Measurements from ENCODE around the gene AEBP1.

The AEBP1 gene

GRCh38 chr7:44097064-44097932, 6.8 kb upstream of the AEBP1 start:
- H3K36me3 ChIP-seq (ENCODE audit: control insufficient read depth, insufficient read depth, low read length): no peaks in the 10 kb centered on the region
- H3K27me3 ChIP-seq (ENCODE audit: control insufficient read depth, insufficient read depth, low read length): no peaks in the 10 kb centered on the region
- no peak overlapping the region for H3K4me3 ChIP-seq (ENCODE audit: low read length)
- no peak overlapping the region for H3K27ac ChIP-seq (ENCODE audit: low read depth, low read length)
- no peaks in the 10 kb centered on the region for H3K4me1 ChIP-seq (ENCODE audit: control insufficient read depth, insufficient read depth, low read length)
- H3K9ac ChIP-seq (ENCODE audit: low read length): no peak overlapping the region

GRCh38 chr7:44098092-44099068, 5.8 kb upstream of the AEBP1 start:
- H3K4me3 ChIP-seq (ENCODE audit: low read length): no peak overlapping the region
- H3K36me3 ChIP-seq (ENCODE audit: control insufficient read depth, insufficient read depth, low read length): no peaks in the 10 kb centered on the region
- H3K27ac ChIP-seq (ENCODE audit: low read depth, low read length): no peak overlapping the region
- H3K27me3 ChIP-seq (ENCODE audit: control insufficient read depth, insufficient read depth, low read length): no peaks in the 10 kb centered on the region
- no peak overlapping the region for H3K9ac ChIP-seq (ENCODE audit: low read length)
- H3K4me1 ChIP-seq (ENCODE audit: control insufficient read depth, insufficient read depth, low read length): no peaks in the 10 kb centered on the region

- H3K27me3 ChIP-seq (ENCODE audit: control insufficient read depth, insufficient read depth, low read length): peaks cover 4% of the 10 kb centered on the region
- no peak overlapping the region for H3K9ac ChIP-seq (ENCODE audit: low read length)
- H3K36me3 ChIP-seq (ENCODE audit: control insufficient read depth, insufficient read depth, low read length): no peaks in the 10 kb centered on the region
- no peaks in the 10 kb centered on the region for H3K4me1 ChIP-seq (ENCODE audit: control insufficient read depth, insufficient read depth, low read length)
- no peak overlapping the region for H3K27ac ChIP-seq (ENCODE audit: low read depth, low read length)
- no peak overlapping the region for H3K4me3 ChIP-seq (ENCODE audit: low read length)
These were observed 4.5 kb upstream of the AEBP1 start for GRCh38 chr7:44099669-44100068.

GRCh38 chr7:44100458-44101302, 3.5 kb upstream of the AEBP1 start:
- peaks cover 4% of the 10 kb centered on the region for H3K4me1 ChIP-seq (ENCODE audit: control insufficient read depth, insufficient read depth, low read length)
- peaks cover 4% of the 10 kb centered on the region for H3K27me3 ChIP-seq (ENCODE audit: control insufficient read depth, insufficient read depth, low read length)
- H3K27ac ChIP-seq (ENCODE audit: low read depth, low read length): peak overlapping the region; percentile 64
- no peak overlapping the region for H3K4me3 ChIP-seq (ENCODE audit: low read length)
- no peak overlapping the region for H3K9ac ChIP-seq (ENCODE audit: low read length)
- H3K36me3 ChIP-seq (ENCODE audit: control insufficient read depth, insufficient read depth, low read length): no peaks in the 10 kb centered on the region

DNA sequence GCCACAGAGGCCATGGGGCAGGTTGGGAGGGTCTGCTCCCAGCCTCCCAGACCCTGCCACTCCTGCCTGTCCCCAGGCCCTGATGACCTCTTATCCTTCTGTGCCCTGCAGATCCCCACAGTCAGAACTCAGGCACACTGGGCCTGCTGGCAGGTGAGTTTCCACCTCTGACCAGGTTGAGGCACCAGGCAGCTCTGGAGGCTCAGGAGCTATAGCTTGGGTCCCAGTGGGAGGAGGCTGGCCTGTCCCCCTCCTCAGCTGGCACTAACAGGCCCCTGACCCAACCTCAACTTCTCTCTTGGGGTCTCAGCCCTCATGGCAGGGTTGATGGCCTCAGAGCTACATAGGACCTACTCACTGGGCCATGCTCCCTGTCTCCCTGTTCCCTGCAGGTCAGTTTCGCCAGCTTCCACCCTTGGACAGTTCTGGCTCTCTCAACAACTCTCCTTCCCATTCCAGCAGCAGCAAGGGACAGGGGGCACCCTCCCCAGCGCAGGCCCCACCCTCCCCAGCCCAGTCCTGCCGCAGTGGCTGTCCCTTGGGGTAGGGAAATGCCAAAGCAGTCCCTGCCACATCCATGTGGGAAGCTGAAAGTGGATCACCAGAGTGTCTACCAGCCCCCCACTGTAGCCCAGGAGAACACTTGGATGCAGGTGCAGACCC, 2.7 kb upstream of the AEBP1 start:
- H3K36me3 ChIP-seq (ENCODE audit: control insufficient read depth, insufficient read depth, low read length): no peaks in the 10 kb centered on the region
- H3K4me1 ChIP-seq (ENCODE audit: control insufficient read depth, insufficient read depth, low read length): peaks cover 4% of the 10 kb centered on the region
- peak overlapping the region; percentile 21 for H3K27ac ChIP-seq (ENCODE audit: low read depth, low read length)
- H3K27me3 ChIP-seq (ENCODE audit: control insufficient read depth, insufficient read depth, low read length): peaks cover 4% of the 10 kb centered on the region
- H3K4me3 ChIP-seq (ENCODE audit: low read length): no peak overlapping the region
- H3K9ac ChIP-seq (ENCODE audit: low read length): no peak overlapping the region

DNA sequence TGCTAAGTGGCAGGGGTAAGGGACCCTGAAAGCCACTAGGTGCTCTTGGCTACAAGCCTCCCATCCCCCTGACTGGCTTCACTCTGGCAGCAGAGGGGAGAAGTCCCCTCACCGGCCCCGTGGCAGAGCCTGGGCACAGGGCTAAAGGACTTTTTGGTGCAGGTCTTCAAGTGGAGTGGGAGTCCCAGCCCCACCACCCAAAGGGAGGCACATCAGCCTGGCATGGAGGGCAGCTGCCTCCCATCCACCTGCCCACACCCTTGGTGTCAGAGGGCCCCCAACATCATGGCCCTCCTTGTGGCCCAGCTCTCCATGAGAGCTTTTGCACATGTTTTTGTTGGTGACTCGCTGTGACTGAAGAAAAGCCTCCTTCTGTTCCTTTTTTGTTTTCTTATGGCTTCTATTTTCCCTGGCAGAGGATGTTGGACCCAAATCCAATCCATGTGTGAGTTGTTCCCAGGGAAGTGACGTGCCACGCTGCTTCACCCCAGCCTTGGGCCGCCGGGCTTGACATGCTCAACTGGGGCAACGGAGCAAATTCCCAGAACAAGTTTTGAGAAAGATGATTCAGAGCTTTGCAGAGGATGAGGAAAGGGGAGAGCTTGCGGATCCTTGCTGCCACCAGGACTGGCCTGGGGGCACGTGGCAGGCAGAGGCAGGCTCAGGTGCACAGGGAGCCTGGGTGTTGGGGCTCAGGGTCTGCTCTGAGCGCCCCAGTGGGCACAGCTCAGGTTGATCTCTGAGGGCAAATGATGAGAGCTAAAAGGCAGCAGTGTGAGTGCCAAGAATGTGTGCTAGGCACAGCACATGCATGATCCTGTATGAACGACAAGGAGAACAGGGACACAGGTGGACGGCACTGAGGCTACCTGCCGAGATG, 1.9 kb upstream of the AEBP1 start:
- Histone ChIP-seq H3K4me1 (ENCODE audit: control insufficient read depth, insufficient read depth, low read length) (peaks cover 4% of the 10 kb centered on the region), H3K36me3 (ENCODE audit: control insufficient read depth, insufficient read depth, low read length) (no peaks in the 10 kb centered on the region), H3K27me3 (ENCODE audit: control insufficient read depth, insufficient read depth, low read length) (peaks cover 4% of the 10 kb centered on the region), H3K9ac (ENCODE audit: low read length) (no peak overlapping the region), H3K27ac (ENCODE audit: low read depth, low read length) (peak overlapping the region; percentile 21), H3K4me3 (ENCODE audit: low read length) (no peak overlapping the region)

DNA sequence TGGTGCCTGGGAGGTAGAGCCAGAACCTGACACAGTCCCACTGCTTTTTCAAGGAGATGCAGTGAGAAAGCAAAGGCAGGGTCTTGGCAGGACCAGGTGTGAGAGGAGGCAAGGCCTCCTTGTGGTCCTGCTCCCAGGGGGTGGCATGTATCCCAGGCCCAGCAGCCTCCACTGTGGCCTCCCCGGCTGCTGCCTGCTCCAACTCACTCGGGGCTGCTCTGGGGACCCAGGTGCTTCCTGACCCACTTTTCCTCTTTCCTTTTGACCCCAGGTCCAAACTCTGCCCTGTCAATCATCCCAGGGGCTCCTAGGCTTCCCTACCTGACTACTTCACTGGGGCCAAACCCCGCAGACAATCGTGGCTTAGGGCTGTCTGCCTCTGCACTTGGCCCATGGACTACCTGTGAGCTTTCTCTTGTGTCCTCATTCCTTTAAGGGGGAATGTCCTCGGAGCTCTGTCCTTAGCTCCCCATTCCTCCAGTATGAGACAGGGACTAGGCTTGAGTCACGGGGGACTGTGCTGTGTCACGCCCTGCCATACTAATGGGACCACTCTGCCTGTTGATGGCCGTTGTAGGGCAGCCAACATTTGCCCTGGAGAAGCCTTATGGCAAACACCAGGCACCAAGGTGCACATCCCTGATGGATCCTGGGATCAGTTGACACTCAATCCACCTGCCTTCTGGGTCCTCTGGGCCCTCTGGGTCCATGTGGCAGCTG, 1.1 kb upstream of the AEBP1 start:
- H3K27ac ChIP-seq (ENCODE audit: low read depth, low read length): peak overlapping the region; percentile 27
- H3K27me3 ChIP-seq (ENCODE audit: control insufficient read depth, insufficient read depth, low read length): peaks cover 4% of the 10 kb centered on the region
- no peak overlapping the region for H3K4me3 ChIP-seq (ENCODE audit: low read length)
- H3K9ac ChIP-seq (ENCODE audit: low read length): no peak overlapping the region
- peaks cover 4% of the 10 kb centered on the region for H3K4me1 ChIP-seq (ENCODE audit: control insufficient read depth, insufficient read depth, low read length)
- no peaks in the 10 kb centered on the region for H3K36me3 ChIP-seq (ENCODE audit: control insufficient read depth, insufficient read depth, low read length)

DNA sequence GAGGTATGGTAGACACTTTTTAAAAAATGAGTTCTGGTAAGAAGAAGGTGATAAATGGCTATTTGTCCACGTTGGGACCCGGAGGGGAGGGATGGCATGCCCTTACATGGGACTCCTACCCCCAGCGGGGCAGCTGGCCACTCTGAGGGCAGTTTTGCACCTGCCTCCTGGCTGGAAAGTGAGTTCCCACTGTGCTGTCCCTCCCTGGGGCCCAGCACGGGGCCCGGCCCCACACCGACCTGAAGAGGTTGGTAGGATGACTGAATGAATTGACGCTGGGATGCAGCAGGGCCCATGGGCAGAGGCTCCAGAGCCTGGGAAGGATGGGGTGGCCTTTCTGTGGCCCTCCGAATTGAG, 601 bp upstream of the AEBP1 start:
- H3K4me3 ChIP-seq (ENCODE audit: low read length): no peak overlapping the region
- H3K27me3 ChIP-seq (ENCODE audit: control insufficient read depth, insufficient read depth, low read length): peaks cover 4% of the 10 kb centered on the region
- H3K4me1 ChIP-seq (ENCODE audit: control insufficient read depth, insufficient read depth, low read length): peaks cover 4% of the 10 kb centered on the region
- no peaks in the 10 kb centered on the region for H3K36me3 ChIP-seq (ENCODE audit: control insufficient read depth, insufficient read depth, low read length)
- peak overlapping the region; percentile 27 for H3K27ac ChIP-seq (ENCODE audit: low read depth, low read length)
- H3K9ac ChIP-seq (ENCODE audit: low read length): no peak overlapping the region

DNA sequence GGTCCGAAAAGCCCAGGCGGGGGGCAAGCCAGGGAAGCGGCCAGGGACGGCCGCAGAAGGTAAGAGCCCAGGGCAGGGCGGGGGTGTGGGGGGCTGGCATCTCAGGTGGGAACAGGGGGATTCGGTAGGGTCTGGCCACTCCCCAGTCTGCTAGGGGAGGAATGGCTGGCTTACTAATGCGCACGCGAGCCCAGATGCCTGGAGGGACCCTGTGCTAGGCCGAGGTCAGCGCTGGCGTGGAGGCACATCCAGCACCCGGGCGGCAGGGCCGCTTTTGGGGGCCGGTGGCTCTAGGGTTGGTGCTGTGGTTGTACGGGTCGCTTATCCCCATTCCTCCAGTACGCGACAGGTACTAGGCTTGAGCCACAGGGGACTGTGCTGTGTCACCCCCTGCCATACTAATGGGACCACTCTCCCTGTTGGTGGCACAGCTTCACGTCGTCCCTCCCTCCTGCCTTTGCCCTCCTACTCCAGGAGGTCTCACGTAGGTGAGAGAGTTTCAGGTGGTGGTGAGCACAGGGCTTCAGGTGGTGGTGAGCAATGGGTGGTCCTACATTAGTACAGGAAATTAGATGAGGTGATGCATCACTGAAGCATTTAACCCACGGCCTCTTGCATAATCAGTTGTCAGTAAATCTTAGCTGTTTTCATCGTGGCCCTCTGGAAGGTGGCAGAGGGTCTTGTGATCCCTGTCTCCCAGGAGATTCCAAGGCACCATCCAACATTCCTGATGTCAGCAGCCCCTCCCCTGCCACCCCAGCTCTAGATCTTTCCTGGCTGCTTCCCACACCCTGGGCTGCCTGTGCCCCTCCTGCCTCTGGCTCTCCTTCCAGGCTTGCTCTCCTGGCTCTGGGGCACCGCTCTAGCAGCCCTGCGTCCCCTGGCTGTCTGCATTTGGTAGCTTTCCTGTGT, 971 bp downstream of the AEBP1 start:
- Histone ChIP-seq H3K9ac (ENCODE audit: low read length) (peak overlapping the region; percentile 30), H3K36me3 (ENCODE audit: control insufficient read depth, insufficient read depth, low read length) (no peaks in the 10 kb centered on the region), H3K27ac (ENCODE audit: low read depth, low read length) (peak overlapping the region; percentile 76), H3K27me3 (ENCODE audit: control insufficient read depth, insufficient read depth, low read length) (peaks cover 4% of the 10 kb centered on the region), H3K4me3 (ENCODE audit: low read length) (peak overlapping the region; percentile 80), H3K4me1 (ENCODE audit: control insufficient read depth, insufficient read depth, low read length) (peaks cover 4% of the 10 kb centered on the region)

- no peaks in the 10 kb centered on the region for H3K36me3 ChIP-seq (ENCODE audit: control insufficient read depth, insufficient read depth, low read length)
- H3K27me3 ChIP-seq (ENCODE audit: control insufficient read depth, insufficient read depth, low read length): peaks cover 4% of the 10 kb centered on the region
- peak overlapping the region; percentile 80 for H3K4me3 ChIP-seq (ENCODE audit: low read length)
- no peak overlapping the region for H3K9ac ChIP-seq (ENCODE audit: low read length)
- peaks cover 4% of the 10 kb centered on the region for H3K4me1 ChIP-seq (ENCODE audit: control insufficient read depth, insufficient read depth, low read length)
- H3K27ac ChIP-seq (ENCODE audit: low read depth, low read length): peak overlapping the region; percentile 37
These were observed 1.7 kb downstream of the AEBP1 start for GRCh38 chr7:44105832-44106231.

All from rectal smooth muscle tissue (tissue), 1 donor.